GM19240 (cell line): ENCODE data around the gene MFF.

Experiments
- DNase-seq: peaks from one replicate; pipeline ENCODE4 v3.0.0; 2011; ENCODE audit warnings: low spot score; ENCODE audit not compliant: insufficient read length

The MFF gene

GRCh38 chr2:227406177-227407031, 81.4 kb downstream of the MFF start:
- no peak for DNase-seq
